Panc1 (cell line): ENCODE data around the gene OVCH1. TPM values are rescaled to one million over a fixed set of nuclear protein-coding genes. Genes with fewer than 3 reads are reported as not detected.

Source experiments
- ATAC-seq: fragments of 200-7000 bp; cut with Tn5 transposase; 2 replicates; pipeline ENCODE4 v1.9.1; 2020; ENCODE audit warnings: mild to moderate bottlenecking, moderate library complexity
- BruUV-seq: library from RNA; stranded (reverse); fragments of 400-500 nt; replicated peaks from 2 replicates; lab custom pipeline; 2021; lab: Mats Ljungman, UMichigan
- CTCF ChIA-PET: fragments of 300-600 bp; sonication (Branson Sonifier 250); formaldehyde crosslinking; loops from one replicate; lab custom pipeline; 2022; ENCODE audit warnings: antibody characterized with exemption; lab: Charles Lee
- POLR2A ChIA-PET: fragments of 300-600 bp; sonication (Branson Sonifier 250); formaldehyde crosslinking; loops from one replicate; lab custom pipeline; 2022; ENCODE audit warnings: antibody characterized with exemption; lab: Charles Lee
- DNase-seq: peaks from one replicate; pipeline ENCODE4 v3.0.0-alpha.2; 2010; ENCODE audit warnings: low read depth, low spot score
- H3K27ac ChIP-seq: 2 replicates; pipeline ENCODE4 v1.5.1; 2011; ENCODE audit warnings: mild to moderate bottlenecking, low read length, inconsistent platforms
- H3K27me3 ChIP-seq: fragments of 200-500 bp; sonication (Bioruptor generic); 2 replicates; pipeline ENCODE4 v1.6.0; 2014; ENCODE audit warnings: low read length, inconsistent platforms; ENCODE audit not compliant: control insufficient read depth, insufficient read depth
- H3K36me3 ChIP-seq: fragments of 200-500 bp; sonication (Bioruptor generic); 2 replicates; pipeline ENCODE4 v1.5.1; 2014; ENCODE audit warnings: inconsistent platforms, mild to moderate bottlenecking, low read length, moderate library complexity; ENCODE audit not compliant: control insufficient read depth, insufficient read depth
- H3K4me1 ChIP-seq: 2 replicates; pipeline ENCODE4 v1.5.1; 2011; ENCODE audit warnings: inconsistent platforms, mild to moderate bottlenecking, low read length, moderate library complexity; ENCODE audit not compliant: control insufficient read depth, insufficient read depth
- H3K4me3 ChIP-seq, 2 experiments: 2 replicates each; pipeline ENCODE4 v1.5.1; 2011 to 2012; ENCODE audit warnings: low read depth in 2 of 2, low read length in 2 of 2, mild to moderate bottlenecking in 2 of 2, inconsistent platforms in 1 of 2, moderate library complexity in 1 of 2
- H3K9me3 ChIP-seq: fragments of 200-500 bp; sonication (Bioruptor generic); 2 replicates; pipeline ENCODE4 v1.5.1; 2014; ENCODE audit warnings: low read depth, mild to moderate bottlenecking, inconsistent platforms, low read length, moderate library complexity; ENCODE audit not compliant: control insufficient read depth, insufficient read depth
- POLR2AphosphoS5 ChIP-seq: IDR thresholded peaks from 2 replicates; pipeline ENCODE4 v1.6.1; 2012; ENCODE audit warnings: mild to moderate bottlenecking, low read depth, low read length, moderate library complexity
- REST ChIP-seq, 2 experiments: IDR thresholded peaks; 2 replicates each; pipeline ENCODE4 v1.6.1; 2011 to 2012; ENCODE audit warnings: low read depth in 2 of 2, control low read depth in 1 of 2, low read length in 1 of 2, mild to moderate bottlenecking in 1 of 2, moderate library complexity in 1 of 2; ENCODE audit not compliant: insufficient read depth in 1 of 2
- SIN3A ChIP-seq: IDR thresholded peaks from 2 replicates; pipeline ENCODE4 v1.6.1; 2012; ENCODE audit warnings: low read depth, mild to moderate bottlenecking, low read length, moderate library complexity, borderline replicate concordance; ENCODE audit not compliant: insufficient read depth
- TCF7L2 ChIP-seq: IDR thresholded peaks from 2 replicates; pipeline ENCODE4 v1.6.1; 2011; ENCODE audit warnings: mild to moderate bottlenecking, low read depth, low read length, inconsistent platforms
- in situ Hi-C: cut with HindIII; loops from 2 replicates; pipeline ENCODE4 v1.10.0; 2016; ENCODE audit warnings: low sequenced_read_pairs, low pct_unique_long_range_greater_than_20kb
- intact Hi-C: fragments of 100-400 bp; cut with micrococcal nuclease; formaldehyde crosslinking; loops from one replicate; pipeline ENCODE4 v1.10.0; 2022; ENCODE audit not compliant: unreplicated experiment
- total RNA-seq: library from RNA; stranded (reverse); gene quantifications from one replicate; pipeline ENCODE4 v1.2.1, GENCODE V29; 2021; ENCODE audit not compliant: unreplicated experiment
- TF ChIP-seq, protein P1 (sequence below): fragments of 450-650 bp; IDR thresholded peaks from 2 replicates; pipeline ENCODE4 v1.5.1; 2017; ENCODE audit warnings: mild to moderate bottlenecking

The OVCH1 gene
- total RNA-seq, 1 experiment from 2014 or later, result not detected

DNA sequence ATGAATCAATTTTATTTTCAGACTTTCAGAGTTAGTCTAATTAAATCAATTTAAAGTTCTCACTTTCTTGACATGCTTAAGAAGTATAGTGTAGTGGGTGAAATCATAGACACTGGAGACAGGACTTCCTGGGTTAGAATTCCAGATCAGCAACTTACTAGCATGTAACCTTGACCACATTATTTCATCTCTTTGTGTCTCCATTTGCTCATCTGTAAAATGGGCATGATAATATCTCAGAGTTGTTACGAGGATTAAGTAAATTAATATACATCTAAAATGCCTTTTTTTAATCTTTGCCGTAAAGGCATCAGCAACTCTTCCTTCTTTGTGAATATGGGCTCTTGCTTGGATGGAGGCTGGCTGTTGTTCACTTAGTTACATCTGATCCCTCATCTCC, 115.2 kb downstream of the OVCH1 start:
- ChIA-PET POLR2A (no interaction called here), CTCF (no interaction called here)
- Histone ChIP-seq H3K4me1 (peaks cover 8% of the 10 kb centered on the region), H3K27ac (no peak overlapping the region; the same call in 1 of the 2 replicates), H3K36me3 (no peaks in the 10 kb centered on the region; the same call in 1 of the 2 replicates), H3K4me3 (no peak overlapping the region), H3K9me3 (no peaks in the 10 kb centered on the region), H3K27me3 (peaks cover 10% of the 10 kb centered on the region)
- BruUV-seq, result no TSS peak
- ATAC-seq, result no peak
- TF ChIP-seq POLR2AphosphoS5 (no peak), TCF7L2 (no peak), REST (IDR thresholded peaks at IDR 0.05; ENCODE audit: insufficient read depth in 1 of 2, low read depth in 2 of 2, low read length in 1 of 2) (no peak), SIN3A (no peak)
- TF ChIP-seq, protein P1, sequence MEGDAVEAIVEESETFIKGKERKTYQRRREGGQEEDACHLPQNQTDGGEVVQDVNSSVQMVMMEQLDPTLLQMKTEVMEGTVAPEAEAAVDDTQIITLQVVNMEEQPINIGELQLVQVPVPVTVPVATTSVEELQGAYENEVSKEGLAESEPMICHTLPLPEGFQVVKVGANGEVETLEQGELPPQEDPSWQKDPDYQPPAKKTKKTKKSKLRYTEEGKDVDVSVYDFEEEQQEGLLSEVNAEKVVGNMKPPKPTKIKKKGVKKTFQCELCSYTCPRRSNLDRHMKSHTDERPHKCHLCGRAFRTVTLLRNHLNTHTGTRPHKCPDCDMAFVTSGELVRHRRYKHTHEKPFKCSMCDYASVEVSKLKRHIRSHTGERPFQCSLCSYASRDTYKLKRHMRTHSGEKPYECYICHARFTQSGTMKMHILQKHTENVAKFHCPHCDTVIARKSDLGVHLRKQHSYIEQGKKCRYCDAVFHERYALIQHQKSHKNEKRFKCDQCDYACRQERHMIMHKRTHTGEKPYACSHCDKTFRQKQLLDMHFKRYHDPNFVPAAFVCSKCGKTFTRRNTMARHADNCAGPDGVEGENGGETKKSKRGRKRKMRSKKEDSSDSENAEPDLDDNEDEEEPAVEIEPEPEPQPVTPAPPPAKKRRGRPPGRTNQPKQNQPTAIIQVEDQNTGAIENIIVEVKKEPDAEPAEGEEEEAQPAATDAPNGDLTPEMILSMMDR, result no peak
- intact Hi-C loops (no loop called here), in situ Hi-C loops (no loop called here)
- no peak for DNase-seq

DNA sequence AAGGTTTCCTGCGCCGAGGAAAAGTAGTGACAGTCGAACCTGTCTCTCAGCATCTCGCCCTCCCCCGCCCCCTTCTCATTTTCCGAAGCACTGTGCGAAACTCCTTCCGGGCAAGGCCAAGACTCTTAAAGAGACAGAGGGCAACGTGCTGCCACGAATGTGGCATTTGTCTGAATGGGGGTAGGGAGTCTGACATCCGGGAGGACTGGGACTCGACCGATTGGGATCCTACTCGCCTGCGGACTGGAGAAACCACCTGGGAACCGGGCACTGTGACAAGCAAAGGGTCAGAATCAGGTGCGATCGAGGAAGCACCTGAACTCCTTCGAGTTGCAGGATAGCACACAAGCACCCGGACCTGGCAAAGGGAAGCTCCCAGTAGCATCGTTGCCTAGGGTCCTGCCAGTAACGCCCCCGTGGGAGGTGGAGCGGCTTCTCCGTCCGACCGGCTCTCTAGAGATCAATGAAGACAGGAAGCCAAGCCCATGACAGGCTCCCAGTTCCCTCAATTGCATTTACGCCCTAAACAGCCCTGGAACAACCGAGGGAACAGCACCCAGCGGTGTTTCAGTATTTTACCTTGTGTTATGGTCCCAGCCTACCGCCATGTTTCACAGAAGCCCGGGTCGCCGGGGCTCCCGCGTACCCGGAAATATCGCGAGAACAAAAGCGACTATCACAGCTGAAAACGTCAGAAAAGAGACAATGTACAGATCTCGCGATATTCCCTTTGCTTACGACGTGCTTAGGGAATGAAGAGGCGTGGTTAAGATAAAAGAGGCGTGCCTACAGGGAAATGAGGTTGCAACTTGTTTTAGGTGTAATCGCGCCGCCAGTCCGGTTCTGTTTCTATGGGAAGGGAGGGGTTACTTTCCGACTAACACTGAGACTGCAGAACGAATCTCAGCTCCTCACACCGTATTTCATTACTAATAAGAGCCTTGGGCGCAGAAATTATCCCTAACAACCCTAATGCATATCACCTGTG, 116.7 kb downstream of the OVCH1 start, which contains the start of gene ERGIC2:
Gene ERGIC2 (minus strand): TSS at position 637 of the 988 bp plus-strand sequence. CDS start 9,539 bp downstream, outside the sequence.
- Histone ChIP-seq H3K4me3 (peak within 1 kb of the TSS; percentile 95 to 99), H3K9me3 (no peaks in the 10 kb centered on the region), H3K4me1 (peaks cover 8% of the 10 kb centered on the region), H3K36me3 (no peaks in the 10 kb centered on the region; the same call in 1 of the 2 replicates), H3K27me3 (peaks cover 10% of the 10 kb centered on the region), H3K27ac (peak within 1 kb of the TSS; percentile 94)
- intact Hi-C loops, result no loop called here
- DNase-seq, result peak; percentile 99
- TF ChIP-seq REST (IDR thresholded peaks at IDR 0.05; ENCODE audit: insufficient read depth in 1 of 2, low read depth in 2 of 2, low read length in 1 of 2), result no peak
- TF ChIP-seq, protein P1, result no peak
- TF ChIP-seq POLR2AphosphoS5, result peak; percentile 80
- 0 out of 2 replicates have a peak, but pooled peaks have one; percentile 63 for TF ChIP-seq SIN3A
- peak; percentile 64; the same call in 1 of the 2 replicates for TF ChIP-seq TCF7L2
- in situ Hi-C loops, result no loop called here
- ATAC-seq, result peak; percentile 99
- ChIA-PET CTCF (interaction anchor here (0.6 kb wide), 1 partner anchor 1442 kb away, joined by 11 read pairs; no protein-coding TSS in a partner anchor), POLR2A (interaction anchor here (0.7 kb wide), 2 partner anchors 11 to 267 kb away, joined by 3 read pairs; no protein-coding TSS in a partner anchor)
- BruUV-seq, result TSS peak; percentile 79
